Fibroblast of lung (primary cell): Measurements from ENCODE around the gene MYOT. TPM values are rescaled to one million over a fixed set of nuclear protein-coding genes. Genes with fewer than 3 reads are reported as not detected.

Experiments used
- DNase-seq, 2 donors: peaks; one replicate each; pipeline versions ENCODE4 v3.0.0 to v3.0.0-alpha.2; 2010; ENCODE audit warnings: low read depth in 2 of 2
- H2AFZ ChIP-seq: 2 replicates; pipeline ENCODE4 v1.5.1; 2012; ENCODE audit warnings: low read length, control low read depth, inconsistent platforms
- H3K27ac ChIP-seq: 2 replicates; pipeline ENCODE4 v1.5.1; 2011; ENCODE audit warnings: low read length, control low read depth; ENCODE audit not compliant: insufficient read depth
- H3K27me3 ChIP-seq: 2 replicates; pipeline ENCODE4 v1.5.1; 2011; ENCODE audit warnings: mild to moderate bottlenecking, low read length; ENCODE audit not compliant: control insufficient read depth, insufficient read depth
- H3K36me3 ChIP-seq: 2 replicates; pipeline ENCODE4 v1.5.1; 2011; ENCODE audit warnings: low read length; ENCODE audit not compliant: control insufficient read depth, insufficient read depth
- H3K4me1 ChIP-seq: 2 replicates; pipeline ENCODE4 v1.5.1; 2011; ENCODE audit warnings: low read length; ENCODE audit not compliant: control insufficient read depth, insufficient read depth; ENCODE audit errors: extremely low read depth
- H3K4me2 ChIP-seq: 2 replicates; pipeline ENCODE4 v1.5.1; 2011; ENCODE audit warnings: low read length, control low read depth; ENCODE audit not compliant: insufficient read depth; ENCODE audit errors: extremely low read depth
- H3K4me3 ChIP-seq, 4 experiments: fragments of 200-600 bp in 1 of 4; sonication (generic) in 1 of 4; replicated peaks in 1 of 4; 2 replicates each; pipeline ENCODE4 v1.5.1; 2011 to 2016; ENCODE audit warnings: low read length in 4 of 4, low read depth in 3 of 4, mild to moderate bottlenecking in 3 of 4, control low read depth in 2 of 4, inconsistent platforms in 1 of 4, mixed read lengths in 1 of 4; ENCODE audit not compliant: insufficient read depth in 1 of 4; ENCODE audit errors: control extremely low read depth in 1 of 4
- H3K79me2 ChIP-seq: 2 replicates; pipeline ENCODE4 v1.5.1; 2012; ENCODE audit warnings: mild to moderate bottlenecking, low read length, inconsistent platforms; ENCODE audit not compliant: control insufficient read depth, insufficient read depth
- H3K9ac ChIP-seq: 2 replicates; pipeline ENCODE4 v1.5.1; 2011; ENCODE audit warnings: mild to moderate bottlenecking, low read length, control low read depth; ENCODE audit not compliant: insufficient read depth
- H3K9me3 ChIP-seq: 2 replicates; pipeline ENCODE4 v1.5.1; 2012; ENCODE audit warnings: low read depth, low read length; ENCODE audit not compliant: control insufficient read depth, insufficient read depth
- H4K20me1 ChIP-seq: 2 replicates; pipeline ENCODE4 v1.5.1; 2011; ENCODE audit warnings: low read length; ENCODE audit not compliant: control insufficient read depth, insufficient read depth; ENCODE audit errors: extremely low read depth
- EZH2 ChIP-seq: IDR thresholded peaks from 2 replicates; pipeline ENCODE4 v1.5.1; 2012; ENCODE audit warnings: low read length, control low read depth, mild to moderate bottlenecking; ENCODE audit errors: missing control alignments
- polyA plus RNA-seq, 2 donors: library from polyadenylated mRNA; depleted of rRNA in 1 of 2; stranded (reverse) in 1 of 2; unstranded in 1 of 2; fragments of >200 nt; gene quantifications; 2 replicates each; pipeline ENCODE4 v1.2.1, GENCODE V29; 2011 to 2012; ENCODE audit warnings: missing spikeins in 1 of 2
- total RNA-seq: library from RNA; depleted of rRNA; stranded (reverse); fragments of >200 nt; gene quantifications from 2 replicates; pipeline ENCODE4 v1.2.1, GENCODE V29; 2014
- TF ChIP-seq, protein P1 (sequence below), 2 donors: IDR thresholded peaks in 1 of 2; conservative IDR thresholded peaks in 1 of 2; 1 replicate in 1 of 2; 2 replicates in 1 of 2; pipeline ENCODE4 v1.5.1; 2011 to 2012; ENCODE audit warnings: low read length in 2 of 2, control low read depth in 1 of 2, inconsistent platforms in 1 of 2, low read depth in 1 of 2, mild to moderate bottlenecking in 1 of 2

The MYOT gene
- total and polyA plus RNA-seq, 2 donors (not counting 1 experiment from before 2014, with no cell fraction given), result not detected

DNA sequence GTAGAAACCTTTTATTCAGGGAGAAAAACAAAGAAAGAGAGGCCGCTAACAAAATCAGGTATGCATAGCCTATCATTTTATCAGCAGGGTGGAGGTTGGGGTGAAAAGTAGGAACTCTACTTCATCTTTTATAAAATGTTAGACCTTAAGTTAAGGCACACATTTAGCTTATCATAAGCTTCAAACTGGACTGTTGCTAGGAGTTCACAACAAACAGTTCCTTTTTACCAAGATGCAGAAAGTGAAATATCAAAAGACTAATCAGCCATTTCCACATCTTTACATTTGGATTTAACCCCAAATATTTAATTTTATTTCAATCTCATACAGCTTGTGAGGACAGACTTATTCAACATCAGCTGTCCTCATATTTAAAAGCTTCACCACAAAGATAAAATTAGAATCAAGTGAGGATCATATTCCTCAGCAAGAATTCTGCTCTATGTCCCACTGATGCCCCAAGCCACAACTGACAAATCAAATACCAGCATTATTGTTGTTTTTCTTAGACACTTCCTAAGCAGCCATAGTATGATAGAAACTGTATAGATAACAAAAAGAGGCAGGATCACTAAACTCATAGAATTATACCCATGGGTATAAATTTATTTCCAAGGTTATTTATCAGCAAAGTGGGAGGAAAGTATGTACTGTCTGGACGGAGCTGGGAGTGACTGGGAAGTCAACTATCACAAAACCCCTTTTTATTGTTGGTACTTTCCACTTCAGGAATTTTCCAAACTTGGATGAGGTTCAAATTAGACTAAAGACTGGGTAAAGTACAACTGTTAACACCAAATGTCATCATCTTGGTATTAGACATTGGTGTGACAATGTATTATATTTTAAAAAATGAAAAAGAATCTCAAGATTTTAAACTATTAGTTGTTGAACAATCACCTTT is 29.9 kb upstream of the MYOT start:
- H2AFZ ChIP-seq, result no peak overlapping the region
- no peak overlapping the region for H3K4me3 ChIP-seq
- no peaks in the 10 kb centered on the region for H3K4me1 ChIP-seq
- TF ChIP-seq EZH2, result no peak
- TF ChIP-seq, protein P1, sequence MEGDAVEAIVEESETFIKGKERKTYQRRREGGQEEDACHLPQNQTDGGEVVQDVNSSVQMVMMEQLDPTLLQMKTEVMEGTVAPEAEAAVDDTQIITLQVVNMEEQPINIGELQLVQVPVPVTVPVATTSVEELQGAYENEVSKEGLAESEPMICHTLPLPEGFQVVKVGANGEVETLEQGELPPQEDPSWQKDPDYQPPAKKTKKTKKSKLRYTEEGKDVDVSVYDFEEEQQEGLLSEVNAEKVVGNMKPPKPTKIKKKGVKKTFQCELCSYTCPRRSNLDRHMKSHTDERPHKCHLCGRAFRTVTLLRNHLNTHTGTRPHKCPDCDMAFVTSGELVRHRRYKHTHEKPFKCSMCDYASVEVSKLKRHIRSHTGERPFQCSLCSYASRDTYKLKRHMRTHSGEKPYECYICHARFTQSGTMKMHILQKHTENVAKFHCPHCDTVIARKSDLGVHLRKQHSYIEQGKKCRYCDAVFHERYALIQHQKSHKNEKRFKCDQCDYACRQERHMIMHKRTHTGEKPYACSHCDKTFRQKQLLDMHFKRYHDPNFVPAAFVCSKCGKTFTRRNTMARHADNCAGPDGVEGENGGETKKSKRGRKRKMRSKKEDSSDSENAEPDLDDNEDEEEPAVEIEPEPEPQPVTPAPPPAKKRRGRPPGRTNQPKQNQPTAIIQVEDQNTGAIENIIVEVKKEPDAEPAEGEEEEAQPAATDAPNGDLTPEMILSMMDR (conservative IDR thresholded peaks at IDR 0.05 in 1 of 2, IDR thresholded peaks at IDR 0.05 in 1 of 2; ENCODE audit: low read depth in 1 of 2, low read length in 2 of 2), result no peak
- H3K36me3 ChIP-seq, result no peaks in the 10 kb centered on the region
- no peaks in the 10 kb centered on the region for H3K27me3 ChIP-seq
- peak in 1 of 2 donors; percentile 39 for DNase-seq
- no peaks in the 10 kb centered on the region for H3K79me2 ChIP-seq
- H3K9ac ChIP-seq, result no peak overlapping the region
- no peaks in the 10 kb centered on the region for H4K20me1 ChIP-seq
- H3K27ac ChIP-seq, result no peak overlapping the region
- no peaks in the 10 kb centered on the region for H3K9me3 ChIP-seq
- H3K4me2 ChIP-seq, result no peak overlapping the region

DNA sequence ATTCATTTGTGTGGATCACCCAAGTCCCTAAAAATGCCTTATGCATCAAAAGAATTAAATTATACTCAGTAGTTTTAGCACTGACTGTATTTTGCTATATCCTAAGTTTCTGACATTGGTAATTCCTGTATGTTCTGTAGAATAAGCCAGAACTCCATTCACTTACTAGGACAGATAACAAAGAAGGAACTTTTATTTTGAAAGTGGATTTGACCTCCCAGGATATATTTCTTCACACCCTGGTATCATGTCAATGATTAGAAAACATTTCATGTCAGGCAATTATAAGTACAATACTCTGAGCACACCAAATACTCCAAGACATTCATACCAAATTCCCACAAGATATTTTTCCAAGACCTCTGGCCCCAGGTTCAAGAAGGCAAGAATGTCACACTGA is 28.7 kb upstream of the MYOT start:
- no peaks in the 10 kb centered on the region for H3K36me3 ChIP-seq
- H4K20me1 ChIP-seq, result no peaks in the 10 kb centered on the region
- no peaks in the 10 kb centered on the region for H3K27me3 ChIP-seq
- no peak overlapping the region for H2AFZ ChIP-seq
- no peaks in the 10 kb centered on the region for H3K4me1 ChIP-seq
- no peak overlapping the region for H3K27ac ChIP-seq
- H3K9me3 ChIP-seq, result no peaks in the 10 kb centered on the region
- no peak for DNase-seq
- no peaks in the 10 kb centered on the region for H3K79me2 ChIP-seq
- H3K9ac ChIP-seq, result no peak overlapping the region
- no peak overlapping the region for H3K4me3 ChIP-seq
- no peak overlapping the region for H3K4me2 ChIP-seq
- no peak for TF ChIP-seq EZH2
- TF ChIP-seq, protein P1 (conservative IDR thresholded peaks at IDR 0.05 in 1 of 2, IDR thresholded peaks at IDR 0.05 in 1 of 2; ENCODE audit: low read depth in 1 of 2, low read length in 2 of 2), result no peak

DNA sequence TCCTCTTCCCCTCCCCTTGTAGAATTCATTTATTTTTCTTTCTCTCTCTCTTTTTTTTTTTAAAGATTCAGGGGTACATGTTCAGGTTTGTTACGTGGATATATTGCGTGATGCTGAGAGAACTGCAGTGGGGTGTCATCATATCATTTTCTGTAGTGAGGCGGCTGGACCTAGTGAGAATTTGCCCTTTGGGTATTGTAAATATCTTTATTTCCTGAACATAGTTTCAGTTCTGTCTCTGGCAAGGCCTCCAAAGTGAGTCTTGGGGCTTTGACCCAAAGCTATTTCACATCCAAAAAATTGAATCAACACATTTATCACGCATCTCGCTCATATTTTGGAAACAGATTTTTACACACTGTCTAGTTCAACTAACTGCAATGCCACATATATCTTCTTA is 25.4 kb upstream of the MYOT start:
- Histone ChIP-seq H3K4me3 (no peak overlapping the region), H3K9me3 (no peaks in the 10 kb centered on the region), H3K9ac (no peak overlapping the region), H4K20me1 (no peaks in the 10 kb centered on the region), H3K4me2 (no peak overlapping the region), H3K4me1 (no peaks in the 10 kb centered on the region), H3K79me2 (no peaks in the 10 kb centered on the region), H2AFZ (no peak overlapping the region), H3K27ac (no peak overlapping the region), H3K36me3 (no peaks in the 10 kb centered on the region), H3K27me3 (no peaks in the 10 kb centered on the region)
- TF ChIP-seq, protein P1 (conservative IDR thresholded peaks at IDR 0.05 in 1 of 2, IDR thresholded peaks at IDR 0.05 in 1 of 2; ENCODE audit: low read depth in 1 of 2, low read length in 2 of 2), result no peak
- no peak for TF ChIP-seq EZH2
- no peak for DNase-seq
